ENCODE results near the gene TRIO.

Gene TRIO

DNA sequence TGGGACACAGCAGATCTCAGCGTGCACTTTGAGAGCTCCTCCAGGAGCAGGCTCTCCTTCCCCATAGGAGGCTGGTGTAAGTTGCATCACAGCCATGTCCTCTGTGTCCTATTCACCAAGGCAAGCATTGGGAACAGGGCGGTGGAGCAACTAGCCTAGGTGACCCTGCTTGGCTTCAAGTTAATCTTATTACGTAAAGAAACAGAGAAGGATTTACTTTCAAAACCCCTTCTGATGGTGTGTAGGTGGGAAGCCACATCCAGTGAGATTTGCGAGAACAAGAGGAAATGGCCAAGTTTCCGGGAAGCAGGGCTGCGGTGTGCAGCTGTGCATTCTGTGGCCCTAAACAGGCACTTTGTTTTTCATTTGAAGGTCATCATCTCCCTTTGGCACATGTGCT, 80.2 kb downstream of the TRIO start:
- H3K9me2 ChIP-seq (replicated peaks; ENCODE audit: insufficient read depth, low read length), result no peaks in the 10 kb centered on the region
- no peaks in the 10 kb centered on the region for H3F3A ChIP-seq (ENCODE audit: insufficient read depth)
- no peaks in the 10 kb centered on the region for H3K36me3 ChIP-seq (ENCODE audit: low read length)
- H3K4me2 ChIP-seq (ENCODE audit: low read depth, low read length, poor library complexity, severe bottlenecking), result no peak overlapping the region
- H3K27me3 ChIP-seq (ENCODE audit: low read length), result no peaks in the 10 kb centered on the region
- H3K4me3 ChIP-seq (ENCODE audit: insufficient read depth, low read length, poor library complexity, severe bottlenecking), result no peak overlapping the region
- H3K9ac ChIP-seq (ENCODE audit: low read length), result no peak overlapping the region
- no peak overlapping the region for H2AFZ ChIP-seq (ENCODE audit: low read depth, low read length, severe bottlenecking)
- H3K79me2 ChIP-seq (ENCODE audit: insufficient read depth, low read length), result no peaks in the 10 kb centered on the region
- no peak for TF ChIP-seq EZH2phosphoT487 (conservative IDR thresholded peaks at IDR 0.05; ENCODE audit: low read length)
- TF ChIP-seq, protein P1, sequence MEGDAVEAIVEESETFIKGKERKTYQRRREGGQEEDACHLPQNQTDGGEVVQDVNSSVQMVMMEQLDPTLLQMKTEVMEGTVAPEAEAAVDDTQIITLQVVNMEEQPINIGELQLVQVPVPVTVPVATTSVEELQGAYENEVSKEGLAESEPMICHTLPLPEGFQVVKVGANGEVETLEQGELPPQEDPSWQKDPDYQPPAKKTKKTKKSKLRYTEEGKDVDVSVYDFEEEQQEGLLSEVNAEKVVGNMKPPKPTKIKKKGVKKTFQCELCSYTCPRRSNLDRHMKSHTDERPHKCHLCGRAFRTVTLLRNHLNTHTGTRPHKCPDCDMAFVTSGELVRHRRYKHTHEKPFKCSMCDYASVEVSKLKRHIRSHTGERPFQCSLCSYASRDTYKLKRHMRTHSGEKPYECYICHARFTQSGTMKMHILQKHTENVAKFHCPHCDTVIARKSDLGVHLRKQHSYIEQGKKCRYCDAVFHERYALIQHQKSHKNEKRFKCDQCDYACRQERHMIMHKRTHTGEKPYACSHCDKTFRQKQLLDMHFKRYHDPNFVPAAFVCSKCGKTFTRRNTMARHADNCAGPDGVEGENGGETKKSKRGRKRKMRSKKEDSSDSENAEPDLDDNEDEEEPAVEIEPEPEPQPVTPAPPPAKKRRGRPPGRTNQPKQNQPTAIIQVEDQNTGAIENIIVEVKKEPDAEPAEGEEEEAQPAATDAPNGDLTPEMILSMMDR (IDR thresholded peaks at IDR 0.05; ENCODE audit: insufficient read depth, low read length, poor library complexity, severe bottlenecking), result no peak
- peaks cover 6% of the 10 kb centered on the region; the same call in 1 of the 2 replicates for H4K20me1 ChIP-seq (ENCODE audit: low read depth, low read length)
- H3K27ac ChIP-seq (ENCODE audit: low read depth, low read length), result no peak overlapping the region
- no peaks in the 10 kb centered on the region for H3K9me3 ChIP-seq (ENCODE audit: insufficient read depth, low read length)

DNA sequence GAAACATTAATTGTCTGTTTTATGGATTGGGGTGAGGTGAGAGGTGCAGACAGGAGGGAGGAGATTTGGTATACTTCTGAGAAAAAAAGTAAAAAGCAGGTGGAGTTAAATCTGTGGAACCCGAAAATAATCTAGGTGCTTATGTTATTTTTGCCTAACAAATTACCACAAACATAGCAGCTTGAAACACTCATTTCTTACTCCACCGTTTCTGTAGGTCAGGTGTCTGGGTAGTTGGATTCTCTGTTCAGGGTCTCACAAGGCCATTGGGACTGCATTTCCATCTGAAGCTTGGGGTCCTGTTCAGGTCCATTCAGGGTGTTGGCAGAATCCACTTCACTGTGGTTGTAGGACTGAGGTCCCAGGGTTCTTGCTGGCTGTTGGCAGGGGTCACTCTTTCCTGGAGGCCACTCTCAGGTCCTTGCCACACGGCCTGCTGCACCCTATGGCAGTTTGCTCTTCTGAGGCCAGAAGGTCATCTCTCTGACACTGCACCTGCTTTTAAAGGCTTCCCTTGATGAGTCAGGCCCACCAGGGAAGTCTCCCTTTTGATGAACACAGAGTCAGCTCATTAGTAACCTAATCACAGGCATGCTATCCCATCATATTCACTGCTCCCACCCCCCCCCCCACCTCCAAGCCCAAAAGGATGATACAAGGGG, 82.2 kb downstream of the TRIO start:
- Histone ChIP-seq H3F3A (ENCODE audit: insufficient read depth) (no peaks in the 10 kb centered on the region), H3K27ac (ENCODE audit: low read depth, low read length) (no peak overlapping the region), H3K36me3 (ENCODE audit: low read length) (no peaks in the 10 kb centered on the region), H3K27me3 (ENCODE audit: low read length) (no peaks in the 10 kb centered on the region), H3K79me2 (ENCODE audit: insufficient read depth, low read length) (no peaks in the 10 kb centered on the region), H3K9ac (ENCODE audit: low read length) (no peak overlapping the region), H3K9me3 (ENCODE audit: insufficient read depth, low read length) (no peaks in the 10 kb centered on the region), H3K4me3 (ENCODE audit: insufficient read depth, low read length, poor library complexity, severe bottlenecking) (no peak overlapping the region), H2AFZ (ENCODE audit: low read depth, low read length, severe bottlenecking) (no peak overlapping the region), H3K9me2 (replicated peaks; ENCODE audit: insufficient read depth, low read length) (no peaks in the 10 kb centered on the region), H3K4me2 (ENCODE audit: low read depth, low read length, poor library complexity, severe bottlenecking) (no peak overlapping the region), H4K20me1 (ENCODE audit: low read depth, low read length) (peaks cover 6% of the 10 kb centered on the region; the same call in 1 of the 2 replicates)
- TF ChIP-seq, protein P1 (IDR thresholded peaks at IDR 0.05; ENCODE audit: insufficient read depth, low read length, poor library complexity, severe bottlenecking), result no peak

DNA sequence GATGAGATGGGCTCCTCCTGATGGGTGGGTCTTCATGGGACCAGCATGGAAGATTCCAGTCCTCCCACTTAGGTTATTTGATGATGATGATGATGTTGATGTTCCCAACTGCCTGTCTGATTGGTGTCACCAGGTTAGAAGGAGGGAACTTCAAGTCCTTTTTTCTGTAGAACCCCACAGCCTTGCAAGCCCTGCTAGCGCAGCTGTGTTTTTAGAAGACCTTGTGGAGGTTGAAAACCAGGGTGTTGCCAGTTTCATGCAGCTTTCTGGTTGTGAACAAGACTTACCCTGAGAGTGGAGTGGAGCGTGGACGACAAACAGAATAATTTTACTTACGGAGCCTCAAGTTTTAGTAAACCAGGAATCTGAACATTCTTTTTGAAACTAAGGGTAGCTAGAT, 83.0 kb downstream of the TRIO start:
- Histone ChIP-seq H3K27me3 (ENCODE audit: low read length) (no peaks in the 10 kb centered on the region), H3K9me3 (ENCODE audit: insufficient read depth, low read length) (no peaks in the 10 kb centered on the region), H3K9me2 (replicated peaks; ENCODE audit: insufficient read depth, low read length) (no peaks in the 10 kb centered on the region), H3K36me3 (ENCODE audit: low read length) (no peaks in the 10 kb centered on the region), H2AFZ (ENCODE audit: low read depth, low read length, severe bottlenecking) (no peak overlapping the region), H3K27ac (ENCODE audit: low read depth, low read length) (no peak overlapping the region), H4K20me1 (ENCODE audit: low read depth, low read length) (peaks cover 6% of the 10 kb centered on the region; the same call in 1 of the 2 replicates), H3K4me3 (ENCODE audit: insufficient read depth, low read length, poor library complexity, severe bottlenecking) (no peak overlapping the region), H3K9ac (ENCODE audit: low read length) (no peak overlapping the region), H3K4me2 (ENCODE audit: low read depth, low read length, poor library complexity, severe bottlenecking) (no peak overlapping the region), H3F3A (ENCODE audit: insufficient read depth) (no peaks in the 10 kb centered on the region), H3K79me2 (ENCODE audit: insufficient read depth, low read length) (no peaks in the 10 kb centered on the region)
- TF ChIP-seq, protein P1 (IDR thresholded peaks at IDR 0.05; ENCODE audit: insufficient read depth, low read length, poor library complexity, severe bottlenecking), result no peak
- TF ChIP-seq EZH2phosphoT487 (conservative IDR thresholded peaks at IDR 0.05; ENCODE audit: low read length), result no peak
